Prostate gland (tissue), 2 donors: Measurements from ENCODE around the gene FMN1. TPM values are rescaled to one million over a fixed set of nuclear protein-coding genes. Genes with fewer than 3 reads are reported as not detected.

Experiments used
- DNase-seq: peaks from one replicate; pipeline ENCODE4 v3.0.0-alpha.2; 2019; ENCODE audit warnings: low spot score
- H3K27ac ChIP-seq, 2 donors: fragments of 200-600 bp; sonication (generic); 2 replicates each; pipeline ENCODE4 v1.5.1; 2017 to 2019
- H3K27me3 ChIP-seq: fragments of 200-600 bp; sonication (generic); replicated peaks from 2 replicates; pipeline ENCODE4 v1.5.1; 2019; ENCODE audit not compliant: insufficient read depth
- H3K36me3 ChIP-seq, 2 donors: fragments of 200-600 bp; sonication (generic); 1 replicate in 1 of 2; 2 replicates in 1 of 2; pipeline versions ENCODE4 v1.5.1 to v1.8.1; 2017 to 2019
- H3K4me1 ChIP-seq: fragments of 200-600 bp; sonication (generic); replicated peaks from 2 replicates; pipeline ENCODE4 v1.5.1; 2019
- H3K4me3 ChIP-seq, 2 donors: fragments of 200-600 bp; sonication (generic); 2 replicates each; pipeline ENCODE4 v1.5.1; 2017 to 2019
- H3K9me3 ChIP-seq: fragments of 200-600 bp; sonication (generic); 2 replicates; pipeline ENCODE4 v1.5.1; 2017
- CTCF ChIP-seq, 4 experiments: fragments of 200-600 bp in 2 of 4; fragments of 450-650 bp in 2 of 4; sonication (generic) in 2 of 4; IDR thresholded peaks; 1 replicate in 3 of 4; 2 replicates in 1 of 4; pipeline ENCODE4 v1.5.1; 2016 to 2019; ENCODE audit warnings: antibody characterized with exemption in 4 of 4, mild to moderate bottlenecking in 2 of 4, moderate library complexity in 2 of 4
- POLR2A ChIP-seq: fragments of 450-650 bp; IDR thresholded peaks from one replicate; pipeline ENCODE4 v1.6.1; 2016; ENCODE audit warnings: antibody characterized with exemption, mild to moderate bottlenecking
- POLR2AphosphoS5 ChIP-seq: sonication (generic); formaldehyde crosslinking; IDR thresholded peaks from one replicate; pipeline ENCODE4 v1.6.1; 2017; ENCODE audit warnings: antibody characterized with exemption
- WGBS: methylation state at CpG from one replicate; pipeline ENCODE4 v1.1.5; 2018; 5-methylcytosine and 5-hydroxymethylcytosine counted together
- intact Hi-C: fragments of 100-400 bp; cut with DNase I; formaldehyde crosslinking; loops from one replicate; pipeline ENCODE4 v1.14.2; 2022
- total RNA-seq, 2 donors: library from RNA; depleted of rRNA; stranded (reverse); fragments of >200 nt; gene quantifications; one replicate each; pipeline ENCODE4 v1.1.0, GENCODE V29; 2016

Gene FMN1
- total RNA-seq, 2 donors from 2014 or later, result 7.1 to 32.5 TPM

- intact Hi-C loops, result no loop called here
- H3K4me1 ChIP-seq, result no peaks in the 10 kb centered on the region
- H3K36me3 ChIP-seq, result no peaks in the 10 kb centered on the region
- H3K27ac ChIP-seq, result no peak overlapping the region
- no peak overlapping the region for H3K4me3 ChIP-seq
- no peaks in the 10 kb centered on the region for H3K27me3 ChIP-seq
- H3K9me3 ChIP-seq, result no peaks in the 10 kb centered on the region
- WGBS, result 91% methylated on average over 3 of the region's 3 CpGs
- no peak for DNase-seq
- TF ChIP-seq POLR2A, result no peak
- no peak for TF ChIP-seq POLR2AphosphoS5
- no peak for TF ChIP-seq CTCF (IDR thresholded peaks at IDR 0.05)
Observed at GRCh38 chr15:33161209-33161608, 33.3 kb downstream of the FMN1 start.

- Histone ChIP-seq H3K27me3 (no peaks in the 10 kb centered on the region), H3K4me3 (no peak overlapping the region), H3K27ac (no peak overlapping the region), H3K4me1 (no peaks in the 10 kb centered on the region), H3K36me3 (no peaks in the 10 kb centered on the region), H3K9me3 (no peaks in the 10 kb centered on the region)
- WGBS, result 75% methylated on average over 5 of the region's 5 CpGs
- intact Hi-C loops, result no loop called here
- TF ChIP-seq CTCF (IDR thresholded peaks at IDR 0.05), result no peak
- TF ChIP-seq POLR2AphosphoS5, result no peak
- no peak for TF ChIP-seq POLR2A
- no peak for DNase-seq
Observed at GRCh38 chr15:33160581-33161165, 33.8 kb downstream of the FMN1 start.

- no peak overlapping the region for H3K4me3 ChIP-seq
- 84% methylated on average over 3 of the region's 3 CpGs for WGBS
- H3K27me3 ChIP-seq, result no peaks in the 10 kb centered on the region
- no peak for DNase-seq
- TF ChIP-seq CTCF (IDR thresholded peaks at IDR 0.05), result no peak
- TF ChIP-seq POLR2AphosphoS5, result no peak
- TF ChIP-seq POLR2A, result no peak
- intact Hi-C loops, result no loop called here
- H3K27ac ChIP-seq, result no peak overlapping the region
- H3K4me1 ChIP-seq, result no peaks in the 10 kb centered on the region
- no peaks in the 10 kb centered on the region for H3K9me3 ChIP-seq
- H3K36me3 ChIP-seq, result no peaks in the 10 kb centered on the region
Observed at GRCh38 chr15:33159726-33160453, 34.6 kb downstream of the FMN1 start.

GRCh38 chr15:33158366-33158765 lies 36.1 kb downstream of the FMN1 start:
- no peaks in the 10 kb centered on the region for H3K9me3 ChIP-seq
- 78% methylated on average over 1 of the region's 1 CpG for WGBS
- DNase-seq, result no peak
- intact Hi-C loops, result no loop called here
- H3K36me3 ChIP-seq, result no peaks in the 10 kb centered on the region
- TF ChIP-seq CTCF (IDR thresholded peaks at IDR 0.05), result no peak
- TF ChIP-seq POLR2AphosphoS5, result no peak
- no peak for TF ChIP-seq POLR2A
- no peak overlapping the region for H3K4me3 ChIP-seq
- no peaks in the 10 kb centered on the region for H3K27me3 ChIP-seq
- no peaks in the 10 kb centered on the region for H3K4me1 ChIP-seq
- no peak overlapping the region for H3K27ac ChIP-seq
